Mammary epithelial cell (primary cell): Measurements from ENCODE around the gene PTGIS.

Experiments
- CTCF ChIP-seq, 2 donors: IDR thresholded peaks in 1 of 2; conservative IDR thresholded peaks in 1 of 2; 2 replicates each; pipeline ENCODE4 v1.5.1; 2011 to 2012; ENCODE audit warnings: inconsistent platforms in 2 of 2, low read length in 2 of 2, mild to moderate bottlenecking in 2 of 2, control low read depth in 1 of 2, low read depth in 1 of 2; ENCODE audit not compliant: insufficient read depth in 1 of 2; ENCODE audit errors: extremely low read depth in 1 of 2
- EZH2 ChIP-seq: IDR thresholded peaks from 2 replicates; pipeline ENCODE4 v1.6.1; 2012; ENCODE audit warnings: low read length, inconsistent platforms, borderline replicate concordance

DNA sequence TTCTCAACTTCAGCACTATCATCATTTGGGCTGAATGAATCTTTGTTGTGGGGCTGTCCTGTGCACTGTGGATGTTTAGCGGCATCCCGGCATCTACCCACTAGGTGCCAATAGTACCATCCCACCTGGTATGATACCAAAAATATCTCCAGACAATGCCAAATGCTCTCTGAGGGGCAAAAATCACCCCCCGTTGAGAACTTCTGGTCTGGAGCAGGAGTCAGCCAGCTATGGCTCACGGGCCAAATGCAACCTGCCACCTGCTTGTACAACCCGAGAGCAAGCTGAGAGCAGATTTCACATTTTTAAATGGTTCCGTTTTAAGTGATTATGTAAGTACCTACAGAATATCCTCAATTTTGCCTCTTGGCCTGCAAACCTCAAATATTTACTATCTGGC is 112.2 kb downstream of the PTGIS start:
- TF ChIP-seq CTCF (conservative IDR thresholded peaks at IDR 0.05 in 1 of 2, IDR thresholded peaks at IDR 0.05 in 1 of 2; ENCODE audit: extremely low read depth in 1 of 2, insufficient read depth in 1 of 2, low read depth in 1 of 2, low read length in 2 of 2) (no peak), EZH2 (no peak)
